ENCODE data around the gene MAP4. TPM values are rescaled to one million over a fixed set of nuclear protein-coding genes. Genes with fewer than 3 reads are reported as not detected.
"Not testable (repeated sequence)": the region's sequence is repeated elsewhere in the genome, so short reads cannot be mapped to it uniquely, and the experiment has no call there.

MAP4 gene
- total RNA-seq: 130 and 138 TPM in 2 replicates

GRCh38 chr3:48016301-48016973, at the start of gene MAP4:
Gene MAP4 (minus strand): TSS chr3:48016416. CDS start chr3:47998860, 17,556 bp downstream.
- Mint-ChIP-seq H3K36me3 (ENCODE audit: low read depth) (no peaks in the 10 kb centered on the region), H3K9me3 (no peaks in the 10 kb centered on the region), H3K4me3 (no peak within 1 kb of the TSS), H3K4me1 (peaks cover 28% of the 10 kb centered on the region), H3K27me3 (no peaks in the 10 kb centered on the region), H3K27ac (peak within 1 kb of the TSS; percentile 67)
- intact Hi-C loops (cut with micrococcal nuclease): no loop called here
- DNase-seq: no peak

- H3K36me3 Mint-ChIP-seq (ENCODE audit: low read depth): peaks cover 18% of the 10 kb centered on the region
- H3K4me3 Mint-ChIP-seq: no peak overlapping the region
- no peak overlapping the region for H3K27ac Mint-ChIP-seq
- no peaks in the 10 kb centered on the region for H3K27me3 Mint-ChIP-seq
- H3K4me1 Mint-ChIP-seq: peaks cover 20% of the 10 kb centered on the region
- intact Hi-C loops (cut with micrococcal nuclease): no loop called here
- no peak for DNase-seq
- peaks cover 3% of the 10 kb centered on the region for H3K9me3 Mint-ChIP-seq
Observed at GRCh38 chr3:48065035-48065434, 48.8 kb upstream of the MAP4 start.

- H3K27ac Mint-ChIP-seq: no peak overlapping the region
- DNase-seq: no peak
Observed at GRCh38 chr3:48064292-48064829, 48.1 kb upstream of the MAP4 start.

GRCh38 chr3:48061586-48061985, 45.4 kb upstream of the MAP4 start:
- DNase-seq; H3K27me3 Mint-ChIP-seq; intact Hi-C loops (cut with micrococcal nuclease); H3K27ac Mint-ChIP-seq; H3K9me3 Mint-ChIP-seq; H3K4me3 Mint-ChIP-seq: not testable (repeated sequence)
- peaks cover 26% of the 10 kb centered on the region for H3K4me1 Mint-ChIP-seq
- peaks cover 24% of the 10 kb centered on the region for H3K36me3 Mint-ChIP-seq (ENCODE audit: low read depth)

More at GRCh38 chr3:48064292-48064829, 48.1 kb upstream of the MAP4 start:
- no peaks in the 10 kb centered on the region for H3K27me3 Mint-ChIP-seq
- peaks cover 20% of the 10 kb centered on the region for H3K4me1 Mint-ChIP-seq
- peaks cover 3% of the 10 kb centered on the region for H3K9me3 Mint-ChIP-seq
- no peak overlapping the region for H3K4me3 Mint-ChIP-seq
- intact Hi-C loops (cut with micrococcal nuclease): no loop called here
- H3K36me3 Mint-ChIP-seq (ENCODE audit: low read depth): peaks cover 18% of the 10 kb centered on the region

GRCh38 chr3:48058091-48058490, 41.9 kb upstream of the MAP4 start:
- intact Hi-C loops (cut with micrococcal nuclease): no loop called here
- Mint-ChIP-seq H3K36me3 (ENCODE audit: low read depth) (peaks cover 23% of the 10 kb centered on the region), H3K4me3 (no peak overlapping the region), H3K9me3 (peaks cover 3% of the 10 kb centered on the region), H3K27ac (no peak overlapping the region), H3K4me1 (peaks cover 13% of the 10 kb centered on the region), H3K27me3 (no peaks in the 10 kb centered on the region)
- no peak for DNase-seq

- H3K9me3 Mint-ChIP-seq: peaks cover 3% of the 10 kb centered on the region
- H3K36me3 Mint-ChIP-seq (ENCODE audit: low read depth): peaks cover 22% of the 10 kb centered on the region
- peaks cover 16% of the 10 kb centered on the region for H3K4me1 Mint-ChIP-seq
- no peak overlapping the region for H3K27ac Mint-ChIP-seq
- H3K27me3 Mint-ChIP-seq: no peaks in the 10 kb centered on the region
- H3K4me3 Mint-ChIP-seq: no peak overlapping the region
- DNase-seq: no peak
- intact Hi-C loops (cut with micrococcal nuclease): no loop called here
Observed at GRCh38 chr3:48057521-48057920, 41.3 kb upstream of the MAP4 start.

GRCh38 chr3:48047841-48048464, 31.7 kb upstream of the MAP4 start:
- H3K4me3 Mint-ChIP-seq: no peak overlapping the region
- H3K36me3 Mint-ChIP-seq (ENCODE audit: low read depth): peaks cover 28% of the 10 kb centered on the region
- no peak overlapping the region for H3K27ac Mint-ChIP-seq
- H3K9me3 Mint-ChIP-seq: no peaks in the 10 kb centered on the region
- intact Hi-C loops (cut with micrococcal nuclease): no loop called here
- no peaks in the 10 kb centered on the region for H3K27me3 Mint-ChIP-seq
- H3K4me1 Mint-ChIP-seq: peaks cover 12% of the 10 kb centered on the region
- DNase-seq: no peak

- no peak for DNase-seq
Observed at GRCh38 chr3:48042071-48042760, 26.0 kb upstream of the MAP4 start.

GRCh38 chr3:48039487-48040190, 23.4 kb upstream of the MAP4 start:
- Mint-ChIP-seq H3K4me3 (no peak overlapping the region), H3K27me3 (no peaks in the 10 kb centered on the region), H3K9me3 (no peaks in the 10 kb centered on the region), H3K4me1 (peaks cover 20% of the 10 kb centered on the region), H3K36me3 (ENCODE audit: low read depth) (no peaks in the 10 kb centered on the region), H3K27ac (no peak overlapping the region)
- DNase-seq: no peak
- intact Hi-C loops (cut with micrococcal nuclease): no loop called here

More at GRCh38 chr3:48042071-48042760, 26.0 kb upstream of the MAP4 start:
- Mint-ChIP-seq H3K27me3 (no peaks in the 10 kb centered on the region), H3K9me3 (no peaks in the 10 kb centered on the region), H3K4me1 (peaks cover 13% of the 10 kb centered on the region), H3K4me3 (no peak overlapping the region), H3K27ac (peak overlapping the region; percentile 22), H3K36me3 (ENCODE audit: low read depth) (peaks cover 3% of the 10 kb centered on the region)
- intact Hi-C loops (cut with micrococcal nuclease): loop anchor here (1.0 kb wide), 1 partner anchor 70 kb away; no protein-coding TSS in a partner anchor

GRCh38 chr3:48038971-48039481, 22.8 kb upstream of the MAP4 start:
- peak overlapping the region; percentile 5 for H3K27ac Mint-ChIP-seq
- H3K4me3 Mint-ChIP-seq: no peak overlapping the region
- intact Hi-C loops (cut with micrococcal nuclease): no loop called here
- H3K27me3 Mint-ChIP-seq: no peaks in the 10 kb centered on the region
- no peaks in the 10 kb centered on the region for H3K36me3 Mint-ChIP-seq (ENCODE audit: low read depth)
- H3K9me3 Mint-ChIP-seq: no peaks in the 10 kb centered on the region
- DNase-seq: no peak
- H3K4me1 Mint-ChIP-seq: peaks cover 25% of the 10 kb centered on the region

- intact Hi-C loops (cut with micrococcal nuclease): no loop called here
- Mint-ChIP-seq H3K9me3 (no peaks in the 10 kb centered on the region), H3K27ac (peak overlapping the region; percentile 12), H3K27me3 (no peaks in the 10 kb centered on the region), H3K4me3 (no peak overlapping the region), H3K4me1 (peaks cover 17% of the 10 kb centered on the region), H3K36me3 (ENCODE audit: low read depth) (peaks cover 1% of the 10 kb centered on the region)
- DNase-seq: no peak
Observed at GRCh38 chr3:48034000-48034516, 17.8 kb upstream of the MAP4 start.

GRCh38 chr3:48030188-48030587, 14.0 kb upstream of the MAP4 start:
- peaks cover 1% of the 10 kb centered on the region for H3K36me3 Mint-ChIP-seq (ENCODE audit: low read depth)
- H3K4me1 Mint-ChIP-seq: peaks cover 10% of the 10 kb centered on the region
- no peak overlapping the region for H3K4me3 Mint-ChIP-seq
- no peaks in the 10 kb centered on the region for H3K27me3 Mint-ChIP-seq
- DNase-seq: no peak
- intact Hi-C loops (cut with micrococcal nuclease): no loop called here
- no peaks in the 10 kb centered on the region for H3K9me3 Mint-ChIP-seq
- H3K27ac Mint-ChIP-seq: no peak overlapping the region

Measured in activated CD4-positive, alpha-beta T cell treated with anti-CD3 and anti-CD28 coated beads, Interleukin-2, amount 10 ng/mL, durations not matched to agents 24 days and 14 days (primary cell).